AG10803 (cell line): ENCODE measurements around the gene RNF145.
A peak's percentile ranks its signal among the peaks of the same experiment; 100 is the strongest.

ENCODE experiments used
- DNase-seq: peaks from one replicate; pipeline ENCODE4 v3.0.0; 2010; ENCODE audit warnings: low read depth
- H3K4me3 ChIP-seq: 2 replicates; pipeline ENCODE4 v1.5.1; 2011; ENCODE audit warnings: mild to moderate bottlenecking, low read length, control low read depth
- CTCF ChIP-seq: conservative IDR thresholded peaks from 2 replicates; pipeline ENCODE4 v1.5.1; 2011; ENCODE audit warnings: mild to moderate bottlenecking, low read length, control low read depth, inconsistent platforms

The RNF145 gene

GRCh38 chr5:159184236-159184635, 25.1 kb downstream of the RNF145 start:
- DNase-seq = no peak
- TF ChIP-seq CTCF = no peak

GRCh38 chr5:159183247-159183646, 26.1 kb downstream of the RNF145 start:
- no peak overlapping the region for H3K4me3 ChIP-seq
- TF ChIP-seq CTCF = no peak
- DNase-seq = no peak

More at GRCh38 chr5:159184236-159184635, 25.1 kb downstream of the RNF145 start:
- H3K4me3 ChIP-seq = no peak overlapping the region

GRCh38 chr5:159182691-159183090, 26.7 kb downstream of the RNF145 start:
- no peak overlapping the region for H3K4me3 ChIP-seq
- TF ChIP-seq CTCF = no peak
- peak; percentile 53 for DNase-seq

GRCh38 chr5:159181651-159182050, 27.7 kb downstream of the RNF145 start:
- DNase-seq = no peak
- no peak overlapping the region for H3K4me3 ChIP-seq
- no peak for TF ChIP-seq CTCF

- TF ChIP-seq CTCF = no peak
- DNase-seq = peak; percentile 32
Measured at GRCh38 chr5:159181152-159181551, 28.2 kb downstream of the RNF145 start.

GRCh38 chr5:159179529-159180305, 29.6 kb downstream of the RNF145 start:
- no peak for TF ChIP-seq CTCF
- no peak overlapping the region for H3K4me3 ChIP-seq
- DNase-seq = no peak

More at GRCh38 chr5:159181152-159181551, 28.2 kb downstream of the RNF145 start:
- no peak overlapping the region for H3K4me3 ChIP-seq

- no peak for TF ChIP-seq CTCF
- no peak overlapping the region for H3K4me3 ChIP-seq
- DNase-seq = peak; percentile 92
Measured at GRCh38 chr5:159178978-159179377, 30.4 kb downstream of the RNF145 start.
